H9 (cell line): Measurements from ENCODE around the gene FAM110C. TPM values are rescaled to one million over a fixed set of nuclear protein-coding genes. Genes with fewer than 3 reads are reported as not detected.

Source experiments
- DNase-seq: peaks from one replicate; pipeline ENCODE4 v3.0.0-alpha.2; 2017
- H2AFZ ChIP-seq: one replicate; pipeline ENCODE4 v1.6.1; 2013; ENCODE audit warnings: mild to moderate bottlenecking, low read length, control low read depth, moderate library complexity
- H2AK5ac ChIP-seq: 2 replicates; pipeline ENCODE4 v1.6.1; 2013; ENCODE audit warnings: low read length, control low read depth, mixed read lengths; ENCODE audit not compliant: insufficient read length
- H2BK120ac ChIP-seq: one replicate; pipeline ENCODE4 v1.6.1; 2013; ENCODE audit warnings: low read depth, mild to moderate bottlenecking, low read length, control low read depth, inconsistent platforms; ENCODE audit not compliant: poor library complexity, severe bottlenecking
- H2BK12ac ChIP-seq: 2 replicates; pipeline ENCODE4 v1.6.1; 2013; ENCODE audit warnings: low read length, control low read depth, mixed read lengths, low read depth; ENCODE audit not compliant: insufficient read length
- H2BK15ac ChIP-seq: 2 replicates; pipeline ENCODE4 v1.6.1; 2013; ENCODE audit warnings: low read depth, low read length, control low read depth
- H2BK20ac ChIP-seq: one replicate; pipeline ENCODE4 v1.6.1; 2013; ENCODE audit warnings: low read depth, mild to moderate bottlenecking, low read length, control low read depth, inconsistent platforms; ENCODE audit not compliant: poor library complexity, severe bottlenecking
- H2BK5ac ChIP-seq: 2 replicates; pipeline ENCODE4 v1.6.1; 2013; ENCODE audit warnings: low read length, control low read depth, mixed read lengths; ENCODE audit not compliant: insufficient read length
- H3K14ac ChIP-seq: 2 replicates; pipeline ENCODE4 v1.6.1; 2013; ENCODE audit warnings: low read length, control low read depth; ENCODE audit not compliant: insufficient read depth
- H3K18ac ChIP-seq: 2 replicates; pipeline ENCODE4 v1.6.1; 2013; ENCODE audit warnings: low read depth, mild to moderate bottlenecking, mixed read lengths, low read length, control low read depth; ENCODE audit not compliant: insufficient read length
- H3K23ac ChIP-seq: 2 replicates; pipeline ENCODE4 v1.6.1; 2013; ENCODE audit warnings: low read length, control low read depth, mixed read lengths, low read depth; ENCODE audit not compliant: insufficient read length
- H3K23me2 ChIP-seq: 2 replicates; pipeline ENCODE4 v1.6.1; 2013; ENCODE audit warnings: low read depth, mild to moderate bottlenecking, mixed read lengths, low read length, control low read depth; ENCODE audit not compliant: insufficient read length, poor library complexity, severe bottlenecking
- H3K27ac ChIP-seq: 2 replicates; pipeline ENCODE4 v1.5.1; 2013; ENCODE audit warnings: low read length, control low read depth, mixed read lengths, low read depth; ENCODE audit not compliant: insufficient read length
- H3K27me3 ChIP-seq: 2 replicates; pipeline ENCODE4 v1.6.1; 2013; ENCODE audit warnings: low read length, control low read depth, inconsistent platforms; ENCODE audit not compliant: insufficient read depth
- H3K4ac ChIP-seq: 2 replicates; pipeline ENCODE4 v1.6.1; 2013; ENCODE audit warnings: low read depth, mild to moderate bottlenecking, control low read depth, inconsistent platforms, low read length, moderate library complexity
- H3K4me1 ChIP-seq: 2 replicates; pipeline ENCODE4 v1.6.1; 2013; ENCODE audit warnings: low read length, control low read depth, inconsistent platforms; ENCODE audit not compliant: insufficient read depth
- H3K4me2 ChIP-seq: 2 replicates; pipeline ENCODE4 v1.6.1; 2013; ENCODE audit warnings: low read length, control low read depth, mixed read lengths; ENCODE audit not compliant: insufficient read length, insufficient read depth
- H3K56ac ChIP-seq: 2 replicates; pipeline ENCODE4 v1.6.1; 2013; ENCODE audit warnings: low read depth, mild to moderate bottlenecking, mixed read lengths, low read length, control low read depth; ENCODE audit not compliant: insufficient read length
- H3K79me1 ChIP-seq: 2 replicates; pipeline ENCODE4 v1.6.1; 2013; ENCODE audit warnings: low read depth, mild to moderate bottlenecking, moderate library complexity, low read length, control low read depth, inconsistent platforms; ENCODE audit not compliant: insufficient read depth, poor library complexity, severe bottlenecking
- H3K79me2 ChIP-seq: 2 replicates; pipeline ENCODE4 v1.6.1; 2013; ENCODE audit warnings: low read length, control low read depth, inconsistent platforms; ENCODE audit not compliant: insufficient read depth
- H3K9ac ChIP-seq: 2 replicates; pipeline ENCODE4 v1.6.1; 2013; ENCODE audit warnings: low read length, control low read depth, mixed read lengths; ENCODE audit not compliant: insufficient read length; ENCODE audit errors: extremely low read depth
- H3K9me3 ChIP-seq: one replicate; pipeline ENCODE4 v1.6.1; 2013; ENCODE audit warnings: low read depth, low read length, inconsistent platforms; ENCODE audit not compliant: control insufficient read depth
- H3T11ph ChIP-seq: one replicate; pipeline ENCODE4 v1.6.1; 2013; ENCODE audit warnings: mild to moderate bottlenecking, low read length, control low read depth, inconsistent platforms
- H4K20me1 ChIP-seq: one replicate; pipeline ENCODE4 v1.6.1; 2013; ENCODE audit not compliant: control insufficient read depth, insufficient read length, insufficient read depth
- H4K5ac ChIP-seq: 2 replicates; pipeline ENCODE4 v1.6.1; 2013; ENCODE audit warnings: low read depth, mild to moderate bottlenecking, mixed read lengths, low read length, control low read depth; ENCODE audit not compliant: insufficient read length
- H4K8ac ChIP-seq: replicated peaks from 2 replicates; pipeline ENCODE4 v1.6.1; 2013; ENCODE audit warnings: low read length, control low read depth, mixed read lengths, low read depth; ENCODE audit not compliant: insufficient read length
- H4K91ac ChIP-seq: 2 replicates; pipeline ENCODE4 v1.6.1; 2013; ENCODE audit warnings: low read depth, mild to moderate bottlenecking, moderate library complexity, mixed read lengths, low read length, control low read depth; ENCODE audit not compliant: insufficient read length
- H3K27ac Mint-ChIP-seq, 3 experiments: 2 replicates in 2 of 3; 3 replicates in 1 of 3; pipeline ENCODE4 v1.8.0; 2020 to 2021; ENCODE audit warnings: mixed read lengths in 3 of 3, mild to moderate bottlenecking in 1 of 3, moderate library complexity in 1 of 3
- H3K27me3 Mint-ChIP-seq: 2 replicates; pipeline ENCODE4 v1.8.0; 2021; ENCODE audit warnings: low read depth, mild to moderate bottlenecking, moderate library complexity, mixed read lengths
- H3K36me3 Mint-ChIP-seq, 3 experiments: 2 replicates in 2 of 3; 3 replicates in 1 of 3; pipeline ENCODE4 v1.8.0; 2020 to 2021; ENCODE audit warnings: low read depth in 3 of 3, mixed read lengths in 3 of 3; ENCODE audit not compliant: insufficient read depth in 1 of 3
- H3K4me1 Mint-ChIP-seq, 2 experiments: 2 replicates each; pipeline ENCODE4 v1.8.0; 2020; ENCODE audit warnings: mixed read lengths in 2 of 2
- H3K4me3 Mint-ChIP-seq, 2 experiments: 2 replicates in 1 of 2; 3 replicates in 1 of 2; pipeline ENCODE4 v1.8.0; 2020 to 2021; ENCODE audit warnings: mild to moderate bottlenecking in 2 of 2, mixed read lengths in 2 of 2, moderate library complexity in 1 of 2
- H3K9me3 Mint-ChIP-seq, 2 experiments: 2 replicates in 1 of 2; 3 replicates in 1 of 2; pipeline ENCODE4 v1.8.0; 2020; ENCODE audit warnings: mild to moderate bottlenecking in 2 of 2, mixed read lengths in 2 of 2, moderate library complexity in 1 of 2
- CTCF ChIP-seq: fragments of 200-600 bp; sonication (generic); conservative IDR thresholded peaks from 3 replicates; pipeline ENCODE4 v1.8.0; 2021; ENCODE audit warnings: antibody characterized with exemption, mild to moderate bottlenecking
- WGBS: extraction: QIAGEN DNeasy Blood & Tissue Kit; methylation state at CpG from one replicate; pipeline ENCODE4 v1.1.7; 2013; ENCODE audit warnings: missing lambda C conversion rate, low lambda C conversion rate, mixed read lengths; ENCODE audit not compliant: insufficient read length; ENCODE audit errors: extremely low coverage; 5-methylcytosine and 5-hydroxymethylcytosine counted together
- total RNA-seq: library from RNA; stranded (reverse); gene quantifications from 2 replicates; pipeline ENCODE4 v1.2.1, GENCODE V29; 2021

FAM110C gene
- total RNA-seq, 1 experiment from 2014 or later, result 3.4 TPM

- Histone ChIP-seq H3K27ac (no peak overlapping the region), H2BK15ac (no peak overlapping the region), H3K9me3 (no peaks in the 10 kb centered on the region), H2BK20ac (no peak overlapping the region), H3K27me3 (no peaks in the 10 kb centered on the region), H3T11ph (no peak overlapping the region), H3K23me2 (no peaks in the 10 kb centered on the region), H2BK5ac (no peak overlapping the region), H4K5ac (no peak overlapping the region), H2AK5ac (no peak overlapping the region), H3K9ac (no peak overlapping the region), H2BK12ac (no peak overlapping the region), H3K4me1 (no peaks in the 10 kb centered on the region), H3K79me1 (no peaks in the 10 kb centered on the region), H3K79me2 (no peaks in the 10 kb centered on the region), H3K18ac (no peak overlapping the region), H3K56ac (no peak overlapping the region), H4K8ac (no peak overlapping the region), H3K23ac (no peak overlapping the region), H4K20me1 (no peaks in the 10 kb centered on the region), H3K14ac (no peak overlapping the region), H4K91ac (no peak overlapping the region), H2BK120ac (no peak overlapping the region), H2AFZ (no peak overlapping the region), H3K4ac (no peak overlapping the region), H3K4me2 (no peak overlapping the region)
- Mint-ChIP-seq H3K27ac (no peak overlapping the region), H3K4me3 (peak overlapping the region in 1 of 2 experiments; percentile 38; a peak in 1 of 5 replicates), H3K36me3 (peaks cover 3 to 12% (median 3%) of the 10 kb centered on the region in 3 experiments), H3K27me3 (no peaks in the 10 kb centered on the region), H3K4me1 (no peaks in the 10 kb centered on the region), H3K9me3 (peaks cover 27% of the 10 kb centered on the region in 2 experiments)
- WGBS, result no CpG with 5 or more reads among the region's 42 CpGs
- DNase-seq, result peak; percentile 47
- no peak for TF ChIP-seq CTCF
These were observed 36.0 kb downstream of the FAM110C start for GRCh38 chr2:10222-10875.

Other genes starting within 250 kb of the FAM110C start
- 25.3 and 26.5 TPM in 2 replicates for gene SH3YL1, start 217.5 kb upstream of the FAM110C start, total RNA-seq
- gene ACP1, start 218.4 kb upstream of the FAM110C start, total RNA-seq, result 135 and 143 TPM in 2 replicates
- 0.48 and 0.68 TPM in 2 replicates for gene ALKAL2, start 241.6 kb upstream of the FAM110C start, total RNA-seq